ENCODE data around the gene NCK2.

- TF ChIP-seq SUZ12 (IDR thresholded peaks at IDR 0.05; ENCODE audit: extremely low read depth, insufficient read depth, insufficient read length) (no peak), YY1 (IDR thresholded peaks at IDR 0.05; ENCODE audit: insufficient read depth, insufficient read length) (no peak), ZNF274 (IDR thresholded peaks at IDR 0.05; ENCODE audit: low read depth, low read length) (no peak)
Observed at GRCh38 chr2:105714141-105714540, 30.6 kb upstream of the NCK2 start.
